ENCODE measurements around the gene JPH3.

JPH3 gene

GRCh38 chr16:87692756-87693155, 90.4 kb downstream of the JPH3 start:
- ChIA-PET POLR2A (no interaction called here), CTCF (interaction anchor here (2.0 kb wide), 1 partner anchor 10 kb away, joined by 10 read pairs; no protein-coding TSS in a partner anchor)
- no peak for DNase-seq (ENCODE audit: extremely low spot score)
- TF ChIP-seq, protein P1, sequence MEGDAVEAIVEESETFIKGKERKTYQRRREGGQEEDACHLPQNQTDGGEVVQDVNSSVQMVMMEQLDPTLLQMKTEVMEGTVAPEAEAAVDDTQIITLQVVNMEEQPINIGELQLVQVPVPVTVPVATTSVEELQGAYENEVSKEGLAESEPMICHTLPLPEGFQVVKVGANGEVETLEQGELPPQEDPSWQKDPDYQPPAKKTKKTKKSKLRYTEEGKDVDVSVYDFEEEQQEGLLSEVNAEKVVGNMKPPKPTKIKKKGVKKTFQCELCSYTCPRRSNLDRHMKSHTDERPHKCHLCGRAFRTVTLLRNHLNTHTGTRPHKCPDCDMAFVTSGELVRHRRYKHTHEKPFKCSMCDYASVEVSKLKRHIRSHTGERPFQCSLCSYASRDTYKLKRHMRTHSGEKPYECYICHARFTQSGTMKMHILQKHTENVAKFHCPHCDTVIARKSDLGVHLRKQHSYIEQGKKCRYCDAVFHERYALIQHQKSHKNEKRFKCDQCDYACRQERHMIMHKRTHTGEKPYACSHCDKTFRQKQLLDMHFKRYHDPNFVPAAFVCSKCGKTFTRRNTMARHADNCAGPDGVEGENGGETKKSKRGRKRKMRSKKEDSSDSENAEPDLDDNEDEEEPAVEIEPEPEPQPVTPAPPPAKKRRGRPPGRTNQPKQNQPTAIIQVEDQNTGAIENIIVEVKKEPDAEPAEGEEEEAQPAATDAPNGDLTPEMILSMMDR (IDR thresholded peaks at IDR 0.05; ENCODE audit: control extremely low read depth, extremely low read depth, low read depth, missing control alignments) = no peak

DNA sequence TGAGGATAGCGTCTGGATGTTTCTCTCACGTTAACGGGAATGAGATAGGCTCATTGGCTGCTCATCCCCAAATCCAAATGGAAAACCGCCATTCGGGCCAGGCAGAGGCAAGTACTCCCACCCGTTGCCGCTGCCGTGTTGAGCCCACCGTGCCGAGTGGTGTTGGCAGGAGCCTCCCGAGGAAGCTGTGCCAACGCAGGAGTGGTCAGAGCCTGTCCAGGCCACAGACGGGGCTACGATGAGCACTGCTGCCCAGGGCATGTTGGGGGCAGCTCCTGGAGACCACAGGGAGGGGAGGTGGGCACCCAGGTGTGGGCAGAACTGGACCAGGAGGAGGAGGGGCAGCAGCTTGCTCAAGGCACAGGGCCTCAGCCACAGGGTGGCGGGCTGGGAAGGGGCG, 91.5 kb downstream of the JPH3 start:
- CTCF ChIA-PET = interaction anchor here (1.5 to 2.0 kb wide), 4 partner anchors 9 to 147 kb away, joined by 3 to 10 read pairs (median 4); no protein-coding TSS in a partner anchor
- TF ChIP-seq, protein P1 (IDR thresholded peaks at IDR 0.05; ENCODE audit: control extremely low read depth, extremely low read depth, low read depth, missing control alignments) = no peak
- POLR2A ChIA-PET = no interaction called here
- no peak for DNase-seq (ENCODE audit: extremely low spot score)

GRCh38 chr16:87694441-87695125, 92.3 kb downstream of the JPH3 start:
- ChIA-PET POLR2A (no interaction called here), CTCF (interaction anchor here (1.5 to 1.7 kb wide), 3 partner anchors 13 to 148 kb away, joined by 3 to 5 read pairs (median 4); no protein-coding TSS in a partner anchor)
- no peak for DNase-seq (ENCODE audit: extremely low spot score)
- TF ChIP-seq, protein P1 (IDR thresholded peaks at IDR 0.05; ENCODE audit: control extremely low read depth, extremely low read depth, low read depth, missing control alignments) = no peak

DNA sequence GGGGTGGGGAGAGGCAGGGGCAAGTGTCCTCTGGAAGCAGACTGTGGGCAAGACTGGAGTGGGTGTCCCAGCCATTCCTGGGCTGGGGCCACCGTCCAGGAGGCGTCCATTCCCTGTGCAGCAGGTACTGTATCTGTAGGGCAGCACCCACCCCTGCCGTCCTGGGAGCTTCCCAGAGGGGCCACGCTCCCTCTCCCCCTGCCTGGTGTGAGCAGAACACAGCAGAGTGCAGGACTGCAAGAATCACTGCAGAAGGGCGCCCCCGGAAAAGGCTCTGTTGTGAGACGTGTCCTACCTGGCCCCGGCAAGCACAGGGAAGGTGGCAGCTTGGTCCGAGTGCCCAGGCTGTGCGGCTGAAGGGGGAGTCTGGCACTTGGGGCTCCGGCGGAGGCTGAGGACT, 93.2 kb downstream of the JPH3 start:
- DNase-seq (ENCODE audit: extremely low spot score) = no peak
- ChIA-PET CTCF (interaction anchor here (1.5 to 1.7 kb wide), 2 partner anchors 14 to 74 kb away, joined by 4 to 5 read pairs; no protein-coding TSS in a partner anchor), POLR2A (no interaction called here)
- TF ChIP-seq, protein P1 (IDR thresholded peaks at IDR 0.05; ENCODE audit: control extremely low read depth, extremely low read depth, low read depth, missing control alignments) = no peak

GRCh38 chr16:87696726-87697125, 94.4 kb downstream of the JPH3 start:
- ChIA-PET CTCF (no interaction called here), POLR2A (no interaction called here)
- TF ChIP-seq, protein P1 (IDR thresholded peaks at IDR 0.05; ENCODE audit: control extremely low read depth, extremely low read depth, low read depth, missing control alignments) = no peak
- no peak for DNase-seq (ENCODE audit: extremely low spot score)

GRCh38 chr16:87697256-87697655, 94.9 kb downstream of the JPH3 start:
- POLR2A ChIA-PET = no interaction called here
- DNase-seq (ENCODE audit: extremely low spot score) = no peak
- CTCF ChIA-PET = no interaction called here

More at GRCh38 chr16:87697256-87697655, 94.9 kb downstream of the JPH3 start:
- TF ChIP-seq, protein P1 (IDR thresholded peaks at IDR 0.05; ENCODE audit: control extremely low read depth, extremely low read depth, low read depth, missing control alignments) = no peak
